GM12878 (cell line): Measurements from ENCODE around the gene BIRC7. TPM values are rescaled to one million over a fixed set of nuclear protein-coding genes. Genes with fewer than 3 reads are reported as not detected.

ENCODE experiments used
- ATAC-seq: fragments of 200-7000 bp; cut with Tn5 transposase; 3 replicates; pipeline ENCODE4 v1.9.1; 2020; ENCODE audit warnings: mild to moderate bottlenecking, moderate library complexity
- BruUV-seq: library from RNA; stranded (reverse); fragments of 400-500 nt; replicated peaks from 2 replicates; lab custom pipeline; 2021; lab: Mats Ljungman, UMichigan
- CTCF ChIA-PET: fragments of 300-600 bp; sonication (Branson Sonifier 250); formaldehyde crosslinking; extraction: SDS; loops from one replicate; lab custom pipeline; 2021; ENCODE audit warnings: inconsistent platforms; lab: Yijun Ruan, JAX
- POLR2A ChIA-PET: fragments of 350-600 bp; formaldehyde crosslinking; extraction: SDS; loops from one replicate; lab custom pipeline; 2021; ENCODE audit warnings: inconsistent platforms; lab: Charles Lee
- RAD21 ChIA-PET: fragments of 300-600 bp; sonication (Branson Sonifier 250); formaldehyde crosslinking; loops from one replicate; lab custom pipeline; 2023; ENCODE audit warnings: antibody characterized with exemption; ENCODE audit not compliant: unreplicated experiment; lab: Charles Lee
- SMC1A ChIA-PET: fragments of 300-600 bp; sonication (Branson Sonifier 250); formaldehyde crosslinking; loops from one replicate; lab custom pipeline; 2023; ENCODE audit not compliant: unreplicated experiment, uncharacterized antibody; lab: Charles Lee
- DNase-seq: peaks from one replicate; pipeline ENCODE4 v3.0.0-alpha.2; 2011; ENCODE audit warnings: low read depth, low spot score
- FAIRE-seq: peaks from 3 replicates; lab custom pipeline; 2011; peaks lifted over from hg19 to GRCh38; lab: Jason Lieb, UNC
- H2AFZ ChIP-seq: 2 replicates; pipeline ENCODE4 v1.6.0; 2011; ENCODE audit warnings: low read depth, low read length, control low read depth; ENCODE audit not compliant: control insufficient read depth
- H3K27ac ChIP-seq: 2 replicates; pipeline ENCODE4 v1.5.1; 2011; ENCODE audit warnings: control low read depth; ENCODE audit not compliant: control insufficient read depth, insufficient read depth
- H3K27me3 ChIP-seq, 2 experiments: replicated peaks in 1 of 2; 2 replicates each; pipeline versions ENCODE4 v1.6.0 to v1.6.1; 2011; ENCODE audit warnings: low read length in 1 of 2; ENCODE audit not compliant: control insufficient read depth in 2 of 2, insufficient read depth in 2 of 2
- H3K36me3 ChIP-seq, 2 experiments: 2 replicates each; pipeline ENCODE4 v1.5.1; 2011; ENCODE audit warnings: low read length in 1 of 2; ENCODE audit not compliant: control insufficient read depth in 2 of 2, insufficient read depth in 2 of 2
- H3K4me1 ChIP-seq: 2 replicates; pipeline ENCODE4 v1.6.1; 2011; ENCODE audit warnings: mild to moderate bottlenecking, low read length, moderate library complexity, mixed read lengths; ENCODE audit not compliant: control insufficient read depth, insufficient read depth
- H3K4me2 ChIP-seq: 2 replicates; pipeline ENCODE4 v1.6.0; 2011; ENCODE audit warnings: control low read depth; ENCODE audit not compliant: control insufficient read depth, insufficient read depth
- H3K4me3 ChIP-seq: fragments of 200-600 bp; sonication (generic); 2 replicates; pipeline ENCODE4 v1.5.1; 2016
- H3K79me2 ChIP-seq: 2 replicates; pipeline ENCODE4 v1.6.0; 2011; ENCODE audit warnings: low read length; ENCODE audit not compliant: control insufficient read depth, insufficient read depth
- H3K9ac ChIP-seq: 2 replicates; pipeline ENCODE4 v1.8.0; 2011; ENCODE audit warnings: low read length, control low read depth, mixed read lengths; ENCODE audit not compliant: control insufficient read depth, insufficient read depth
- H3K9me3 ChIP-seq: replicated peaks from 3 replicates; pipeline ENCODE4 v1.5.1; 2011; ENCODE audit warnings: mild to moderate bottlenecking, low read length; ENCODE audit not compliant: control insufficient read depth, insufficient read depth
- H4K20me1 ChIP-seq: 2 replicates; pipeline ENCODE4 v1.6.0; 2011; ENCODE audit not compliant: control insufficient read depth, insufficient read depth
- BCLAF1 ChIP-seq: fragments of 450-650 bp; IDR thresholded peaks from 2 replicates; pipeline ENCODE4 v1.6.1; 2017; ENCODE audit warnings: antibody characterized with exemption, mild to moderate bottlenecking, moderate library complexity
- NFIC ChIP-seq: IDR thresholded peaks from 2 replicates; pipeline ENCODE4 v1.6.1; 2012; ENCODE audit warnings: low read depth, mild to moderate bottlenecking, inconsistent platforms, low read length, moderate library complexity
- SMAD5 ChIP-seq: IDR thresholded peaks from 2 replicates; pipeline ENCODE4 v1.6.1; 2016; ENCODE audit warnings: antibody characterized with exemption, low read depth
- ZNF274 ChIP-seq: IDR thresholded peaks from one replicate; pipeline ENCODE4 v1.8.0; 2011; ENCODE audit not compliant: insufficient read length, insufficient read depth
- WGBS: methylation state at CpG from one replicate; pipeline ENCODE4 v1.1.6; 2016; ENCODE audit warnings: low lambda C conversion rate; ENCODE audit not compliant: insufficient replicate concordance, insufficient coverage; ENCODE audit errors: missing lambda C conversion rate; 5-methylcytosine and 5-hydroxymethylcytosine counted together
- in situ Hi-C: fragments of 300-500 bp; cut with MboI; formaldehyde crosslinking; loops from 9 replicates; pipeline ENCODE4 v1.14.3; 2018; ENCODE audit warnings: mixed read lengths
- intact Hi-C: fragments of 100-400 bp; cut with micrococcal nuclease; formaldehyde crosslinking; loops from one replicate; pipeline ENCODE4 v1.14.2; 2022; ENCODE audit not compliant: unreplicated experiment
- polyA plus RNA-seq, 11 experiments: library from polyadenylated mRNA; depleted of rRNA in 4 of 11; unstranded in 6 of 11; stranded (reverse) in 5 of 11; fragments of >200 nt; fragmentation: Nextera tagmentation in 4 of 11; fragmentation: Illumina TruSeq in 1 of 11; extraction: Ambion mirVana in 4 of 11; extraction: Trizol in 1 of 11; gene quantifications; 1 replicate in 1 of 11; 2 replicates in 10 of 11; pipeline versions ENCODE4 v1.2.1 to v1.2.3, GENCODE V29; 2011 to 2016; ENCODE audit warnings: inconsistent platforms in 2 of 11, missing spikeins in 2 of 11, low read depth in 1 of 11
- total RNA-seq, 4 experiments: library from RNA; depleted of rRNA in 3 of 4; stranded (reverse); fragments of >200 nt in 3 of 4; fragmentation: Illumina TruSeq in 1 of 4; extraction: Trizol in 1 of 4; gene quantifications; 2 replicates each; pipeline versions ENCODE4 v1.2.1 to v1.2.3, GENCODE V29; 2013 to 2021

The BIRC7 gene
- total and polyA plus RNA-seq, 10 of the 15 experiments (the other 5 are each of a cell fraction or from before 2014, with no cell fraction given): 0.31 TPM; not detected in 9

- no peaks in the 10 kb centered on the region for H3K36me3 ChIP-seq
- no peaks in the 10 kb centered on the region for H3K79me2 ChIP-seq
- RAD21 ChIA-PET: no interaction called here
- H2AFZ ChIP-seq: no peak overlapping the region
- no peak for ATAC-seq
- H3K27ac ChIP-seq: no peak overlapping the region
- no TSS peak for BruUV-seq
- intact Hi-C loops: no loop called here
- H3K4me1 ChIP-seq: no peaks in the 10 kb centered on the region
- FAIRE-seq: no peak
- POLR2A ChIA-PET: no interaction called here
- DNase-seq: no peak
- SMC1A ChIA-PET: no interaction called here
- H3K4me3 ChIP-seq: no peak overlapping the region
- CTCF ChIA-PET: interaction anchor here (0.8 to 2.1 kb wide), 2 partner anchors 15 to 55 kb away, joined by 3 to 7 read pairs; no protein-coding TSS in a partner anchor
- no peak overlapping the region for H3K4me2 ChIP-seq
- whole genome bisulfite sequencing: 16% methylated on average over 9 of the region's 10 CpGs
- H4K20me1 ChIP-seq: no peaks in the 10 kb centered on the region
- TF ChIP-seq SMAD5: no peak
- TF ChIP-seq BCLAF1: no peak
- TF ChIP-seq NFIC: no peak
- no peak for TF ChIP-seq ZNF274
- TF ChIP-seq, all 136 proteins: peak for 0
- Histone ChIP-seq H3K9me3 (no peaks in the 10 kb centered on the region), H3K9ac (no peak overlapping the region), H3K27me3 (peaks cover 0 to 3% of the 10 kb centered on the region in 2 experiments; a peak in 2 of 4 replicates)
- in situ Hi-C loops: no loop called here
Measured at GRCh38 chr20:63238031-63238430, 2.3 kb downstream of the BIRC7 start.
